Bronchial epithelial cell (primary cell): ENCODE data around the gene TIA1. TPM values are rescaled to one million over a fixed set of nuclear protein-coding genes. Genes with fewer than 3 reads are reported as not detected.

Source experiments
- DNase-seq: peaks from one replicate; pipeline ENCODE4 v3.0.0-alpha.2; 2010; ENCODE audit warnings: low read depth
- FAIRE-seq: peaks from 2 replicates; lab custom pipeline; 2011; peaks lifted over from hg19 to GRCh38; lab: Jason Lieb, UNC
- H3K27me3 ChIP-seq: 2 replicates; pipeline ENCODE4 v1.5.1; 2011; ENCODE audit warnings: low read length; ENCODE audit not compliant: control insufficient read depth, insufficient read depth
- H3K36me3 ChIP-seq: 2 replicates; pipeline ENCODE4 v1.5.1; 2011; ENCODE audit warnings: low read length; ENCODE audit not compliant: control insufficient read depth, insufficient read depth
- H3K4me3 ChIP-seq: 2 replicates; pipeline ENCODE4 v1.5.1; 2011; ENCODE audit warnings: mild to moderate bottlenecking, low read depth, low read length, control low read depth
- total RNA-seq: library from RNA; depleted of rRNA; stranded (reverse); fragments of >200 nt; gene quantifications from 2 replicates; pipeline ENCODE4 v1.2.1, GENCODE V29; 2014
- TF ChIP-seq, protein P1 (sequence below): IDR thresholded peaks from 2 replicates; pipeline ENCODE4 v1.5.1; 2011; ENCODE audit warnings: mild to moderate bottlenecking, moderate library complexity, low read length, control low read depth, inconsistent platforms; ENCODE audit not compliant: insufficient read depth, severe bottlenecking

TIA1 gene
- total RNA-seq, 1 donor from 2014 or later = 58.7 TPM

DNA sequence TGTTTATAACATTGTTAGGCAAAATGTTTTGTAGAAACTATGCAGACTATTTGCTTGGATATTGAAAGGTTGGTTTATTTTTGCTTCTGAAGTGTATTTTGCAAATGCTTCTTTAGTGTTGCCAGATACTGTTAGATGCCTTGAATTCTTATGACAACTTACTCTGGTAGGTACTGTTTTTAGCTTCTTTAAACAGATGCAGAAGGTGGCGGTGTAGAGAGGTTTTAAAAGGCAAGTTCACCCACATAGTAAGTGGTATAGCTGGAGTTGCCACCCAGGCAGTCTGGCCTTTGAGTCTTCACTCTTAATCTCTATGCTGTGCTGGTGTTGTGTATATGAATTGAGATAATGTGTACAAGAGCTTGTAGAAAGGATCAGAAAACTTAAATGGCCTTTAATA is 13.1 kb upstream of the TIA1 start:
- no peaks in the 10 kb centered on the region for H3K27me3 ChIP-seq
- no peak for DNase-seq
- no peak for FAIRE-seq
- H3K36me3 ChIP-seq = peaks cover 9% of the 10 kb centered on the region
- TF ChIP-seq, protein P1, sequence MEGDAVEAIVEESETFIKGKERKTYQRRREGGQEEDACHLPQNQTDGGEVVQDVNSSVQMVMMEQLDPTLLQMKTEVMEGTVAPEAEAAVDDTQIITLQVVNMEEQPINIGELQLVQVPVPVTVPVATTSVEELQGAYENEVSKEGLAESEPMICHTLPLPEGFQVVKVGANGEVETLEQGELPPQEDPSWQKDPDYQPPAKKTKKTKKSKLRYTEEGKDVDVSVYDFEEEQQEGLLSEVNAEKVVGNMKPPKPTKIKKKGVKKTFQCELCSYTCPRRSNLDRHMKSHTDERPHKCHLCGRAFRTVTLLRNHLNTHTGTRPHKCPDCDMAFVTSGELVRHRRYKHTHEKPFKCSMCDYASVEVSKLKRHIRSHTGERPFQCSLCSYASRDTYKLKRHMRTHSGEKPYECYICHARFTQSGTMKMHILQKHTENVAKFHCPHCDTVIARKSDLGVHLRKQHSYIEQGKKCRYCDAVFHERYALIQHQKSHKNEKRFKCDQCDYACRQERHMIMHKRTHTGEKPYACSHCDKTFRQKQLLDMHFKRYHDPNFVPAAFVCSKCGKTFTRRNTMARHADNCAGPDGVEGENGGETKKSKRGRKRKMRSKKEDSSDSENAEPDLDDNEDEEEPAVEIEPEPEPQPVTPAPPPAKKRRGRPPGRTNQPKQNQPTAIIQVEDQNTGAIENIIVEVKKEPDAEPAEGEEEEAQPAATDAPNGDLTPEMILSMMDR = no peak
- H3K4me3 ChIP-seq = no peak overlapping the region

DNA sequence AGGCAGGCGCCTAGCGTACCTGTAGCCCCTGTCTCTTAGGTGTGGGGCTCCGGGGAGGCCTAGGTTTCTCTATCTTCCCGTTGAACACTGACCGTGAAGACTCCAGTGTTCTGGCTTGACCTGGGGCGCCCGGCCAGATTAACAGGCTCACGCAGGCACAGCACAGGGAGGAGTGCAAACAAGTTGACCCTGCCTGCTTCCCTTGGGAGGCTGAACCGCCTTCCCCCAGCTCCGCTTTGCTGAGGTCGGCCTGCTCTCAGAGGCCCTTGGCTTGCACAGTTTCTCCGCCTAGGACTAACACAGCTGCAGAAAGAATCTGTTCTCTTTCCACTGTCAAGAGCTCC is 10.1 kb upstream of the TIA1 start:
- Histone ChIP-seq H3K27me3 (no peaks in the 10 kb centered on the region), H3K36me3 (peaks cover 6% of the 10 kb centered on the region), H3K4me3 (peak overlapping the region; percentile 82)
- TF ChIP-seq, protein P1 = no peak
- DNase-seq = peak; percentile 29
- no peak for FAIRE-seq

DNA sequence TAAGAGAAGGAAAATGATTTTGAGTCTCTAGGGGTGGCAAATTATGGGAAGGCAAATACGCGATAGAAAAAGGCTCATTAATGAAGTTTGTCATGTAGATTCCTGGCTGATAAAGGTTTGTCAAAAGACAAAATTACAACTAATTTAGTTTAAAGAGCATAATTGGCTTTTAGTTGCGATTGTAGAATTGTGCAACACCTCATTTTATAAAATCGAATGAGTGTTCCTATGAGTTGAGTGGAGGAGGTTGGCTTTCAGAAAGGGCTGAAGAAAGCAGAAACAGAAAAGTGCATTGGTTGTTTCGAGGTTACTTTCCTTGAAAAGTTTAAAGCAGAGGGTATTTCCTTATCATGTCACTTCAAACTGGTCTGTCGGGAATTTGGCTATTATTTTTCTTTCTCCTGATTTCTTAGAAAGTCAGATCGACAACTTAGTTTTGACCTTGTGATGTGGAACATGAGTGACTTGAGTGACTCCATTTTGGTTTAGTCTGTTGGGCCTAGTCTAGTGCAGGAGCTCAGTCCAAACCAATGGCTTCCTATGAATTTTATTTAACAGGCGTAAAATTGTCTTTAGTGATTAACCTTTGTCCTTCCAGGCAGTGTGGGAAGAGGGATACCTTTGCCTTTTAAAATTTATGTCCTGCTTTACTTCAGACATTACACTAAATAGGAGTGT is 7.3 kb upstream of the TIA1 start:
- no peak for DNase-seq
- TF ChIP-seq, protein P1 = no peak

DNA sequence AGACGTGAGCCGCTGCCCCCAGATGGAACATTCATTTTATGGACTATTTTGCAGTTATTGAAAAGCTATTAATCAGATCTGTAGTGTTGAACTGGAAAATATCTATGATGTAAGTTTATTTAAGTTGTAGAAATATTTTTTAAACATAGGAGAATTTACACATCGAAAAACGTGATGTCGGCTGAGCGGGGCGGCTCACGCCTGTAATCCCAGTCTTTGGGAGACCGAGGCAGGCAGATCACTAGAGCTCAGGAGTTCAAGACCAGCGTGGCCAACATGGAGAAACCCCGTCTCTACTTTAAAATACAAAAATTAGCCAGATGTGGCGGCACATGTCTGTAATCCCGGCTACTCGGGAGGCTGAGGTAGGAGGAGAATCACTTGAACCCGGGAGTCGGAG is 2.0 kb upstream of the TIA1 start:
- FAIRE-seq = no peak
- no peak for DNase-seq
- no peak overlapping the region for H3K4me3 ChIP-seq

More for the DNA sequence above, 7.3 kb upstream of the TIA1 start:
- H3K36me3 ChIP-seq = peaks cover 6% of the 10 kb centered on the region
- no peaks in the 10 kb centered on the region for H3K27me3 ChIP-seq
- H3K4me3 ChIP-seq = no peak overlapping the region
- FAIRE-seq = no peak

DNA sequence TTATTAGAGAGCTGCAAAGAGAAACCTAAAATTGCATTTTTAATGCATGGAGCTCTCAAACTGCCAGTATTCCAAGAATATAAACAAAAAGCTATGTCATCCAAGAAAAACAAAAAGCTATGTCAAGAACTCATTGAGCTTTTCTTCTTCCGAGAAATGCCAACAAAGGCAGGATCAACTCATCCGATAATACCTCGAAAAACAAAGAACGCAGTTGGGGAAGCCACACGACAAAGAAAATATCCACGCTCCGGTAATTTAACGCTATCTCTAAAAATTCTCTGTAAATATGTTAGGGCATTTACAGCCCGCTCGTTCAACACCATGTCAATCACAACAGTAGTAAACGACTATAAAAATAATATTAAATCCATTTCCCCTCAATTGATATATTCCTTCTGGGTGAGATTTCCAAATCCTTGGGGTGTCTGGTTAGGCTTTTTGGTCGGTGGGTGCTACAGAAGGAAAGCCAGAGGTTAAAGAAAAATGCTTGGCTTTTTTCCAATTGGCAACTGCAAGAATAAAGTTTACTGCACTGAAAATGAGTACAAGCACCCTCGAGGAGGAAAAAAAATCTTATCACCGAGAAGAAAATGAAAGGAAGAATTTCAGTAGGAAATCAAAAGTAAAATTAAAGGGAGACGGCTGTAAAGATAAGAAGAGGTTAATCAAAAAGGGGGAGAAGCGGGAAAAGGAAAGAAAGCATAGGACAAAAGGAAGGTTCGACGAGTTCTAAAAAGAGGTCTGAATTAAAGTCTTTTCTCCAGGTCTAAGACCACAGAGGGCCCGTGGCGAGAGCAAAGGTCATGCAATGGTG is 856 bp downstream of the TIA1 start:
- peak; percentile 15 for DNase-seq
- Histone ChIP-seq H3K27me3 (no peaks in the 10 kb centered on the region), H3K4me3 (peak overlapping the region; percentile 97), H3K36me3 (no peaks in the 10 kb centered on the region)
- TF ChIP-seq, protein P1 = no peak
- no peak for FAIRE-seq

More for the DNA sequence above, 2.0 kb upstream of the TIA1 start:
- Histone ChIP-seq H3K36me3 (no peaks in the 10 kb centered on the region), H3K27me3 (no peaks in the 10 kb centered on the region)
- TF ChIP-seq, protein P1 = no peak
